ENCODE measurements around the gene MINDY4.

- TF ChIP-seq CTCF (IDR thresholded peaks at IDR 0.05), result no peak
- no peak for TF ChIP-seq POLR2A (IDR thresholded peaks at IDR 0.05)
- TF ChIP-seq POLR2AphosphoS5 (IDR thresholded peaks at IDR 0.05), result no peak
- TF ChIP-seq EP300 (IDR thresholded peaks at IDR 0.05; ENCODE audit: low read depth), result no peak
Measured at GRCh38 chr7:30730996-30731395, 40.2 kb upstream of the MINDY4 start.

Data from transverse colon (tissue), 4 donors.